Kidney capillary endothelial cell (primary cell): ENCODE data around the gene SNRPN.
A peak's percentile ranks its signal among the peaks of the same experiment; 100 is the strongest.
"Not testable (repeated sequence)": the region's sequence is repeated elsewhere in the genome, so short reads cannot be mapped to it uniquely, and the experiment has no call there.

Source experiments
- DNase-seq: peaks from one replicate; pipeline ENCODE4 v3.0.0-alpha.2; 2018; ENCODE audit warnings: low spot score

The SNRPN gene

GRCh38 chr15:24954783-24955530, at the start of gene SNRPN, which contains the start of gene SNURF:
Gene SNRPN (plus strand): TSS chr15:24954987. CDS start chr15:24974454, 19,467 bp downstream.
Gene SNURF (plus strand): TSS chr15:24954987. CDS start chr15:24955049, 62 bp downstream.
- peak; percentile 56 for DNase-seq

- DNase-seq, result no peak
These were observed 38.3 kb upstream of the SNRPN start for GRCh38 chr15:24916305-24917009.

GRCh38 chr15:24917431-24917830, 37.4 kb upstream of the SNRPN start:
- DNase-seq, result no peak

GRCh38 chr15:24919446-24919845, 35.3 kb upstream of the SNRPN start:
- DNase-seq, result no peak

GRCh38 chr15:24922781-24923180, 32.0 kb upstream of the SNRPN start:
- not testable (repeated sequence) for DNase-seq

- DNase-seq, result no peak
These were observed 30.6 kb upstream of the SNRPN start for GRCh38 chr15:24924153-24924552.

- DNase-seq, result no peak
These were observed 30.2 kb upstream of the SNRPN start for GRCh38 chr15:24924621-24925020.

- not testable (repeated sequence) for DNase-seq
These were observed 22.7 kb upstream of the SNRPN start for GRCh38 chr15:24931874-24932732.

GRCh38 chr15:24933716-24934115, 21.1 kb upstream of the SNRPN start:
- DNase-seq, result no peak

GRCh38 chr15:24938224-24938623, 16.6 kb upstream of the SNRPN start:
- not testable (repeated sequence) for DNase-seq

- no peak for DNase-seq
These were observed 14.6 kb upstream of the SNRPN start for GRCh38 chr15:24940236-24940635.

- no peak for DNase-seq
These were observed 11.4 kb upstream of the SNRPN start for GRCh38 chr15:24943361-24943760.

GRCh38 chr15:24944954-24945353, 9.8 kb upstream of the SNRPN start:
- DNase-seq, result no peak

- no peak for DNase-seq
These were observed 9.1 kb upstream of the SNRPN start for GRCh38 chr15:24945711-24946110.

- DNase-seq, result no peak
These were observed 6.3 kb upstream of the SNRPN start for GRCh38 chr15:24948495-24948894.

GRCh38 chr15:24955531-24955921, 739 bp downstream of the SNRPN start:
- no peak for DNase-seq

GRCh38 chr15:24956111-24956838, 1.5 kb downstream of the SNRPN start:
- peak; percentile 39 for DNase-seq

- no peak for DNase-seq
These were observed 2.9 kb downstream of the SNRPN start for GRCh38 chr15:24957691-24958090.

- no peak for DNase-seq
These were observed 7.2 kb downstream of the SNRPN start for GRCh38 chr15:24961967-24962366.

- DNase-seq, result no peak
These were observed 8.1 kb downstream of the SNRPN start for GRCh38 chr15:24962880-24963279.

- no peak for DNase-seq
These were observed 11.7 kb downstream of the SNRPN start for GRCh38 chr15:24966364-24967103.
